Cardiac muscle cell (in vitro differentiated cells and primary cell): ENCODE measurements around the gene CUL1. TPM values are rescaled to one million over a fixed set of nuclear protein-coding genes. Genes with fewer than 3 reads are reported as not detected.

Experiments
- DNase-seq, 2 donors: peaks; one replicate each; pipeline versions ENCODE4 v3.0.0 to v3.0.0-alpha.2; 2010 to 2017; ENCODE audit warnings: low read depth in 1 of 2, low spot score in 1 of 2
- H3K27ac ChIP-seq: fragments of 200-600 bp; sonication (generic); 2 replicates; pipeline ENCODE4 v1.5.1; 2016
- H3K27me3 ChIP-seq: fragments of 200-600 bp; sonication (generic); 2 replicates; pipeline ENCODE4 v1.6.0; 2016; ENCODE audit warnings: control low read depth
- H3K36me3 ChIP-seq: fragments of 200-600 bp; sonication (generic); 2 replicates; pipeline ENCODE4 v1.5.1; 2016; ENCODE audit warnings: control low read depth
- H3K4me1 ChIP-seq: fragments of 200-600 bp; sonication (generic); 2 replicates; pipeline ENCODE4 v1.8.1; 2017; ENCODE audit warnings: low read depth, mild to moderate bottlenecking, mixed run types
- H3K4me3 ChIP-seq: fragments of 200-600 bp; sonication (generic); 2 replicates; pipeline ENCODE4 v1.5.1; 2016; ENCODE audit warnings: mild to moderate bottlenecking
- H3K9me3 ChIP-seq: fragments of 200-600 bp; sonication (generic); 2 replicates; pipeline ENCODE4 v1.5.1; 2017; ENCODE audit warnings: low read depth, mild to moderate bottlenecking, control low read depth
- polyA plus RNA-seq: library from polyadenylated mRNA; unstranded; fragments of >200 nt; fragmentation: Nextera tagmentation; extraction: Ambion mirVana; gene quantifications from 2 replicates; pipeline ENCODE4 v1.2.1, GENCODE V29; 2016
- total RNA-seq: library from RNA; depleted of rRNA; stranded (reverse); fragments of >200 nt; gene quantifications from 2 replicates; pipeline ENCODE4 v1.2.3, GENCODE V29; 2016
- TF ChIP-seq, protein P1 (sequence below): IDR thresholded peaks from 2 replicates; pipeline ENCODE4 v1.5.1; 2012; ENCODE audit warnings: low read depth, mild to moderate bottlenecking, low read length

Gene CUL1
- total and polyA plus RNA-seq, 2 experiments from 2014 or later: 58.8 to 71.6 TPM

- Histone ChIP-seq H3K4me1 (peaks cover 22% of the 10 kb centered on the region), H3K27me3 (no peaks in the 10 kb centered on the region), H3K9me3 (no peaks in the 10 kb centered on the region), H3K36me3 (no peaks in the 10 kb centered on the region), H3K27ac (peak overlapping the region; percentile 4), H3K4me3 (no peak overlapping the region)
- DNase-seq: no peak
- TF ChIP-seq, protein P1, sequence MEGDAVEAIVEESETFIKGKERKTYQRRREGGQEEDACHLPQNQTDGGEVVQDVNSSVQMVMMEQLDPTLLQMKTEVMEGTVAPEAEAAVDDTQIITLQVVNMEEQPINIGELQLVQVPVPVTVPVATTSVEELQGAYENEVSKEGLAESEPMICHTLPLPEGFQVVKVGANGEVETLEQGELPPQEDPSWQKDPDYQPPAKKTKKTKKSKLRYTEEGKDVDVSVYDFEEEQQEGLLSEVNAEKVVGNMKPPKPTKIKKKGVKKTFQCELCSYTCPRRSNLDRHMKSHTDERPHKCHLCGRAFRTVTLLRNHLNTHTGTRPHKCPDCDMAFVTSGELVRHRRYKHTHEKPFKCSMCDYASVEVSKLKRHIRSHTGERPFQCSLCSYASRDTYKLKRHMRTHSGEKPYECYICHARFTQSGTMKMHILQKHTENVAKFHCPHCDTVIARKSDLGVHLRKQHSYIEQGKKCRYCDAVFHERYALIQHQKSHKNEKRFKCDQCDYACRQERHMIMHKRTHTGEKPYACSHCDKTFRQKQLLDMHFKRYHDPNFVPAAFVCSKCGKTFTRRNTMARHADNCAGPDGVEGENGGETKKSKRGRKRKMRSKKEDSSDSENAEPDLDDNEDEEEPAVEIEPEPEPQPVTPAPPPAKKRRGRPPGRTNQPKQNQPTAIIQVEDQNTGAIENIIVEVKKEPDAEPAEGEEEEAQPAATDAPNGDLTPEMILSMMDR: no peak
Observed at GRCh38 chr7:148711191-148712102, 12.7 kb downstream of the CUL1 start.

GRCh38 chr7:148712678-148713329 lies 14.1 kb downstream of the CUL1 start:
- TF ChIP-seq, protein P1: no peak
- Histone ChIP-seq H3K27ac (peak overlapping the region; percentile 4), H3K4me1 (peaks cover 22% of the 10 kb centered on the region), H3K27me3 (no peaks in the 10 kb centered on the region), H3K4me3 (no peak overlapping the region), H3K9me3 (no peaks in the 10 kb centered on the region), H3K36me3 (no peaks in the 10 kb centered on the region)
- DNase-seq: peak in 1 of 2 donors; percentile 14

- Histone ChIP-seq H3K9me3 (no peaks in the 10 kb centered on the region), H3K4me1 (peaks cover 10% of the 10 kb centered on the region), H3K27ac (no peak overlapping the region), H3K4me3 (no peak overlapping the region), H3K36me3 (no peaks in the 10 kb centered on the region), H3K27me3 (no peaks in the 10 kb centered on the region)
- DNase-seq: no peak
- TF ChIP-seq, protein P1: no peak
Observed at GRCh38 chr7:148714498-148714897, 15.8 kb downstream of the CUL1 start.

- no peaks in the 10 kb centered on the region for H3K9me3 ChIP-seq
- no peaks in the 10 kb centered on the region for H3K27me3 ChIP-seq
- no peak for DNase-seq
- H3K27ac ChIP-seq: no peak overlapping the region
- H3K4me3 ChIP-seq: no peak overlapping the region
- TF ChIP-seq, protein P1: no peak
- H3K36me3 ChIP-seq: no peaks in the 10 kb centered on the region
- H3K4me1 ChIP-seq: peaks cover 10% of the 10 kb centered on the region
Observed at GRCh38 chr7:148715027-148715426, 16.3 kb downstream of the CUL1 start.

- no peak for DNase-seq
- H3K4me1 ChIP-seq: peaks cover 8% of the 10 kb centered on the region
- H3K36me3 ChIP-seq: no peaks in the 10 kb centered on the region
- H3K9me3 ChIP-seq: no peaks in the 10 kb centered on the region
- H3K27ac ChIP-seq: no peak overlapping the region
- no peaks in the 10 kb centered on the region for H3K27me3 ChIP-seq
- TF ChIP-seq, protein P1: no peak
- H3K4me3 ChIP-seq: no peak overlapping the region
Observed at GRCh38 chr7:148717266-148717793, 18.6 kb downstream of the CUL1 start.
